IPS-NIHi7 (cell line): ENCODE measurements around the gene BCAT1.
"Not testable (repeated sequence)": the region's sequence is repeated elsewhere in the genome, so short reads cannot be mapped to it uniquely, and the experiment has no call there.

ENCODE experiments used
- DNase-seq: peaks from one replicate; pipeline ENCODE4 v3.0.0; 2012; ENCODE audit warnings: mixed read lengths; ENCODE audit errors: extremely low spot score

The BCAT1 gene

GRCh38 chr12:24928533-24929306 lies 20.2 kb downstream of the BCAT1 start:
- DNase-seq = not testable (repeated sequence)

- no peak for DNase-seq
These were observed 20.8 kb downstream of the BCAT1 start for GRCh38 chr12:24928131-24928530.

GRCh38 chr12:24926080-24926479 lies 22.8 kb downstream of the BCAT1 start:
- not testable (repeated sequence) for DNase-seq

- no peak for DNase-seq
These were observed 26.8 kb downstream of the BCAT1 start for GRCh38 chr12:24922090-24922489.

GRCh38 chr12:24921251-24922038 lies 27.5 kb downstream of the BCAT1 start:
- DNase-seq = no peak

- DNase-seq = no peak
These were observed 28.8 kb downstream of the BCAT1 start for GRCh38 chr12:24920141-24920540.

- DNase-seq = no peak
These were observed 29.4 kb downstream of the BCAT1 start for GRCh38 chr12:24919346-24920001.

GRCh38 chr12:24918596-24918995 lies 30.3 kb downstream of the BCAT1 start:
- DNase-seq = no peak

GRCh38 chr12:24915501-24915900 lies 33.4 kb downstream of the BCAT1 start:
- no peak for DNase-seq

GRCh38 chr12:24913953-24914352 lies 34.9 kb downstream of the BCAT1 start:
- DNase-seq = no peak

- no peak for DNase-seq
These were observed 35.8 kb downstream of the BCAT1 start for GRCh38 chr12:24913130-24913529.

- DNase-seq = no peak
These were observed 37.6 kb downstream of the BCAT1 start for GRCh38 chr12:24911271-24911791.

GRCh38 chr12:24910192-24910591 lies 38.7 kb downstream of the BCAT1 start:
- DNase-seq = not testable (repeated sequence)

- DNase-seq = no peak
These were observed 39.2 kb downstream of the BCAT1 start for GRCh38 chr12:24909667-24910066.

- DNase-seq = no peak
These were observed 41.4 kb downstream of the BCAT1 start for GRCh38 chr12:24907464-24907863.

GRCh38 chr12:24906141-24906540 lies 42.8 kb downstream of the BCAT1 start:
- DNase-seq = no peak

GRCh38 chr12:24905431-24905830 lies 43.5 kb downstream of the BCAT1 start:
- no peak for DNase-seq

- DNase-seq = peak; percentile 33
These were observed 44.0 kb downstream of the BCAT1 start for GRCh38 chr12:24904871-24905270.

GRCh38 chr12:24903329-24904088 lies 45.4 kb downstream of the BCAT1 start:
- DNase-seq = no peak

GRCh38 chr12:24902511-24903328 lies 46.2 kb downstream of the BCAT1 start:
- peak; percentile 61 for DNase-seq
